AG10803 (cell line): Measurements from ENCODE around the gene PIN1.
"Not testable (repeated sequence)": the region's sequence is repeated elsewhere in the genome, so short reads cannot be mapped to it uniquely, and the experiment has no call there.

Experiments
- DNase-seq: peaks from one replicate; pipeline ENCODE4 v3.0.0; 2010; ENCODE audit warnings: low read depth
- H3K4me3 ChIP-seq: 2 replicates; pipeline ENCODE4 v1.5.1; 2011; ENCODE audit warnings: mild to moderate bottlenecking, low read length, control low read depth
- CTCF ChIP-seq: conservative IDR thresholded peaks from 2 replicates; pipeline ENCODE4 v1.5.1; 2011; ENCODE audit warnings: mild to moderate bottlenecking, low read length, control low read depth, inconsistent platforms

PIN1 gene

DNA sequence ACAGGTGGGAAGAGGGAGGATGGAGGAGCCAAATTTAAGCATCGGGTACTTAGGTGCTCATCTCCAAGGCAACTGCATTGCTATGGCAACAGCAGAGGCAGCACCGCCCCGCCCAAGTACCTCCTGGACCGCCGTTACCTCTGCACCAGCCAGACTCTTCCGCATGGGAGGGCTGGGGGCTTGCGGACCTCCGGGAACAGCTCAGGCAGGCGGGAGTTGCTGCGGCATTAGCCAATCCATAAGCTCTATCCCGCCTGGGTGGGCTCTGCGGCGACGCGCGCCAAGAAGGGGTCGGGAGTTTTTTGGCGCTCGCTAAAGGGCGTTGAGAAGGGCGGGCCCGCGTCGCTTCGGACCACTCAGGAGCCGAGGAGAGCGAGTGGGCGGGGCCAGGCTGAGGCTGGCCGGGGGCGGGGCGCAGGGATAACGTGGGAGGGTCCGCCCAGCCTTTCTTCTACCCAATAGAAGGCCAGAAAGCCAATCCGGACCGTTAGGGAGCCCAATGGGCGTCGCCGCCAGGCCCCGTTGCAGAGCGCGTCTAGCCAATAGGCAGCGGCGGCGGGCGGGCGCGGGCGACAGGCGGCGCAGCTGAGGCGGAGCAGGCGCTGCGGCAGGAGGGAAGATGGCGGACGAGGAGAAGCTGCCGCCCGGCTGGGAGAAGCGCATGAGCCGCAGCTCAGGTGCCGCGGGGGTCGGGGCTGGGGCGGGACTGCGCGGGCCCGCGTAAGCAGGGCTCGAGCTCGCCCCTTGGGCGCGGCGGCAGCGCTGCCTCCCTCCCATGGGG lies at the start of gene PIN1:
Gene PIN1 (plus strand): TSS at position 593 of the 781 bp plus-strand sequence. CDS start 27 bp downstream, at position 620.
- TF ChIP-seq CTCF, result peak; percentile 35
- peak within 1 kb of the TSS; percentile 89 for H3K4me3 ChIP-seq
- DNase-seq, result peak; percentile 98

GRCh38 chr19:9785367-9786331 lies 49.5 kb upstream of the PIN1 start:
- DNase-seq, result peak; percentile 91
- TF ChIP-seq CTCF, result no peak
- peak overlapping the region; percentile 95 for H3K4me3 ChIP-seq

GRCh38 chr19:9786342-9786741 lies 48.8 kb upstream of the PIN1 start:
- H3K4me3 ChIP-seq, result peak overlapping the region; percentile 95
- no peak for DNase-seq
- no peak for TF ChIP-seq CTCF

GRCh38 chr19:9786819-9787218 lies 48.3 kb upstream of the PIN1 start:
- no peak for DNase-seq
- no peak overlapping the region for H3K4me3 ChIP-seq
- no peak for TF ChIP-seq CTCF

GRCh38 chr19:9788604-9789003 lies 46.5 kb upstream of the PIN1 start:
- H3K4me3 ChIP-seq, DNase-seq: not testable (repeated sequence)

GRCh38 chr19:9789066-9789465 lies 46.1 kb upstream of the PIN1 start:
- no peak for DNase-seq
- H3K4me3 ChIP-seq, result no peak overlapping the region
- no peak for TF ChIP-seq CTCF

DNA sequence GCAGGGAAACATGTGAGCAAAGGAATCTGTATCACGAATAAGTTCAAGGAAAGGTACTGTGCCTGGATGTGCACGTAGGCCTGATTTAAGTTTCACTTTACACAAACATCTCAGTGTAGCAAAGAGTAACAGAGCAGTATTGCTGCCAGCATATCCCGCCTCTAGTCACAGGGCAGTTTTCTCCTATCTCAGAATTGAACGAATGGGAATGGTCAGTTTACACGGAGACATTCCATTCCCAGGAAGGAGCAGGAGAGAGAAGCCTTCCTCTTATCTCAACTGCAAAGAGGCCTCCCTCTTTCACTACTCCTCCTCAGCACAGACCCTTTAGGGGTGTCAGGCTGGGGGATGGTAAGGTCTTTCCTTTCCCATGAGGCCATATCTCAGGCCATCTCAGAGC lies 45.5 kb upstream of the PIN1 start:
- not testable (repeated sequence) for H3K4me3 ChIP-seq, DNase-seq

DNA sequence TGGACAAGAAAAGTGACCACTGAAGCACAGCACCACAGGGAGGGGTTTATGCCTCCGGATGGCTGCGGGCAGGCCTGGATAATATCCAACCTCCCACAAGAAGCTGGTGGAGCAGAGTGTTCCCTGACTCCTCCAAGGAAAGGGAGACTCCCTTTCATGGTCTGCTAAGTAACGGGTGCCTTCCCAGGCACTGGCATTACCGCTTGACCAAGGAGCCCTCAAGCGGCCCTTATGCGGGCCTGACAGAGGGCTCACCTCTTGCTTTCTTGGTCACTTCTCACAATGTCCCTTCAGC lies 44.1 kb upstream of the PIN1 start:
- H3K4me3 ChIP-seq, DNase-seq: not testable (repeated sequence)
